ENCODE results near the gene CENPK. TPM values are rescaled to one million over a fixed set of nuclear protein-coding genes. Genes with fewer than 3 reads are reported as not detected.

Gene CENPK
- total and polyA plus RNA-seq, 4 donors: 0.33 to 23.1 (median 0.96) TPM

DNA sequence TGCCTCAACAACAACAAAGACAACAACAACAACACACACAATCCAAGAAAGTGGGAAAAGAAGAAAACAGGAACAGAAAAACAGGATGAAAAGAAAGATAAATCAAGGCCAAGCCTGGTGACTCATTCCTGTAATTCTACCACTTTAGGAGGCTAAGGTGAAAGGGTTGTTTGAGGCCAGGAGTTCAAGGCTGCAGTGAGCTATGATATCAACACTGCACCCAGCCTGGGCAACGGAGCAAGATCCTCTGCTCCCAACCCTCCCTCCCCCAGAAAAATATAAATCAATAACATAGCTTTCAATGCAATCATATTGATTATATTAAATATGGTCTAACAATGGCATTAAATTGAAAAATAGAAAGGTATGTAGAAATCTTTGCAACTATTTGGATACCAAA is 32.1 kb downstream of the CENPK start:
- 89% methylated on average over 1 of the region's 1 CpG for WGBS
- TF ChIP-seq JUND (IDR thresholded peaks at IDR 0.05) (no peak), FOXA1 (IDR thresholded peaks at IDR 0.05) (no peak), GABPA (IDR thresholded peaks at IDR 0.05 in 1 of 2, conservative IDR thresholded peaks at IDR 0.05 in 1 of 2) (no peak), HNF4A (conservative IDR thresholded peaks at IDR 0.05) (no peak), EGR1 (IDR thresholded peaks at IDR 0.05; ENCODE audit: low read depth in 2 of 2) (no peak), RAD21 (IDR thresholded peaks at IDR 0.05) (no peak)
- TF ChIP-seq, protein P1, sequence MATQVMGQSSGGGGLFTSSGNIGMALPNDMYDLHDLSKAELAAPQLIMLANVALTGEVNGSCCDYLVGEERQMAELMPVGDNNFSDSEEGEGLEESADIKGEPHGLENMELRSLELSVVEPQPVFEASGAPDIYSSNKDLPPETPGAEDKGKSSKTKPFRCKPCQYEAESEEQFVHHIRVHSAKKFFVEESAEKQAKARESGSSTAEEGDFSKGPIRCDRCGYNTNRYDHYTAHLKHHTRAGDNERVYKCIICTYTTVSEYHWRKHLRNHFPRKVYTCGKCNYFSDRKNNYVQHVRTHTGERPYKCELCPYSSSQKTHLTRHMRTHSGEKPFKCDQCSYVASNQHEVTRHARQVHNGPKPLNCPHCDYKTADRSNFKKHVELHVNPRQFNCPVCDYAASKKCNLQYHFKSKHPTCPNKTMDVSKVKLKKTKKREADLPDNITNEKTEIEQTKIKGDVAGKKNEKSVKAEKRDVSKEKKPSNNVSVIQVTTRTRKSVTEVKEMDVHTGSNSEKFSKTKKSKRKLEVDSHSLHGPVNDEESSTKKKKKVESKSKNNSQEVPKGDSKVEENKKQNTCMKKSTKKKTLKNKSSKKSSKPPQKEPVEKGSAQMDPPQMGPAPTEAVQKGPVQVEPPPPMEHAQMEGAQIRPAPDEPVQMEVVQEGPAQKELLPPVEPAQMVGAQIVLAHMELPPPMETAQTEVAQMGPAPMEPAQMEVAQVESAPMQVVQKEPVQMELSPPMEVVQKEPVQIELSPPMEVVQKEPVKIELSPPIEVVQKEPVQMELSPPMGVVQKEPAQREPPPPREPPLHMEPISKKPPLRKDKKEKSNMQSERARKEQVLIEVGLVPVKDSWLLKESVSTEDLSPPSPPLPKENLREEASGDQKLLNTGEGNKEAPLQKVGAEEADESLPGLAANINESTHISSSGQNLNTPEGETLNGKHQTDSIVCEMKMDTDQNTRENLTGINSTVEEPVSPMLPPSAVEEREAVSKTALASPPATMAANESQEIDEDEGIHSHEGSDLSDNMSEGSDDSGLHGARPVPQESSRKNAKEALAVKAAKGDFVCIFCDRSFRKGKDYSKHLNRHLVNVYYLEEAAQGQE (IDR thresholded peaks at IDR 0.05): no peak
- TF ChIP-seq, protein P2, sequence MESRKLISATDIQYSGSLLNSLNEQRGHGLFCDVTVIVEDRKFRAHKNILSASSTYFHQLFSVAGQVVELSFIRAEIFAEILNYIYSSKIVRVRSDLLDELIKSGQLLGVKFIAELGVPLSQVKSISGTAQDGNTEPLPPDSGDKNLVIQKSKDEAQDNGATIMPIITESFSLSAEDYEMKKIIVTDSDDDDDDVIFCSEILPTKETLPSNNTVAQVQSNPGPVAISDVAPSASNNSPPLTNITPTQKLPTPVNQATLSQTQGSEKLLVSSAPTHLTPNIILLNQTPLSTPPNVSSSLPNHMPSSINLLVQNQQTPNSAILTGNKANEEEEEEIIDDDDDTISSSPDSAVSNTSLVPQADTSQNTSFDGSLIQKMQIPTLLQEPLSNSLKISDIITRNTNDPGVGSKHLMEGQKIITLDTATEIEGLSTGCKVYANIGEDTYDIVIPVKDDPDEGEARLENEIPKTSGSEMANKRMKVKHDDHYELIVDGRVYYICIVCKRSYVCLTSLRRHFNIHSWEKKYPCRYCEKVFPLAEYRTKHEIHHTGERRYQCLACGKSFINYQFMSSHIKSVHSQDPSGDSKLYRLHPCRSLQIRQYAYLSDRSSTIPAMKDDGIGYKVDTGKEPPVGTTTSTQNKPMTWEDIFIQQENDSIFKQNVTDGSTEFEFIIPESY (IDR thresholded peaks at IDR 0.05): no peak
- H3K9me3 ChIP-seq (ENCODE audit: control insufficient read depth in 4 of 4, low read length in 3 of 4): no peaks in the 10 kb centered on the region
- H3K4me1 ChIP-seq (ENCODE audit: control insufficient read depth in 4 of 4, insufficient read depth in 4 of 4, low read length in 3 of 4): no peaks in the 10 kb centered on the region
- no peak overlapping the region for H3K4me3 ChIP-seq (ENCODE audit: low read depth in 1 of 3, low read length in 3 of 3)
- no peaks in the 10 kb centered on the region for H3K36me3 ChIP-seq (ENCODE audit: control insufficient read depth in 4 of 4, insufficient read depth in 3 of 4, low read depth in 1 of 4, low read length in 3 of 4)
- no peak overlapping the region for H3K27ac ChIP-seq (ENCODE audit: low read depth in 1 of 2, low read length in 2 of 2)
- H3K9ac ChIP-seq (ENCODE audit: low read depth in 1 of 2, low read length in 2 of 2): no peak overlapping the region
- H3K27me3 ChIP-seq (ENCODE audit: control insufficient read depth in 4 of 4, insufficient read depth in 4 of 4, low read length in 3 of 4): no peaks in the 10 kb centered on the region
- DNase-seq (ENCODE audit: low spot score): no peak

DNA sequence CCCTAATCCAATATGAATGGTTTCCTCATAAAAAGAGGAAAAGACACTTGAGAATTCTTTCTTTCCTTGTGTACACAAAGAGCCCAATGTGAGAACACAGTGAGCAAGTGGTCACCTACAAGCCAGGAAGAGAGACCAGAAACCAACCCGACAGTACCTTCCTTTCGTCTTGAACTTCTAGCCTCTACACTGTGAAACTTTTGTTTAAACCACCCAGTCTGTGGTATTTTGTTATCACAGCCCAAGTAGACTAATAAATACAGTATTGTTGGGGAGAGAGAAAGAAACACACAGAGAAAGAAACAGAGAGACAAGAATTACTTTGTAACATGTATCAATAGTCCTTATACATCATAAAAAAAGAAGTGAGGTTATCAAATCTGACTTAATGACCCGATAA is 37.2 kb downstream of the CENPK start:
- H3K27ac ChIP-seq (ENCODE audit: low read depth in 1 of 2, low read length in 2 of 2): no peak overlapping the region
- no peaks in the 10 kb centered on the region for H3K36me3 ChIP-seq (ENCODE audit: control insufficient read depth in 4 of 4, insufficient read depth in 3 of 4, low read depth in 1 of 4, low read length in 3 of 4)
- no peaks in the 10 kb centered on the region for H3K27me3 ChIP-seq (ENCODE audit: control insufficient read depth in 4 of 4, insufficient read depth in 4 of 4, low read length in 3 of 4)
- TF ChIP-seq EGR1 (IDR thresholded peaks at IDR 0.05; ENCODE audit: low read depth in 2 of 2) (no peak), YY1 (IDR thresholded peaks at IDR 0.05) (no peak), SP1 (IDR thresholded peaks at IDR 0.05) (no peak), TAF1 (conservative IDR thresholded peaks at IDR 0.05) (no peak), GABPA (IDR thresholded peaks at IDR 0.05 in 1 of 2, conservative IDR thresholded peaks at IDR 0.05 in 1 of 2) (no peak)
- TF ChIP-seq, protein P2 (IDR thresholded peaks at IDR 0.05): no peak
- TF ChIP-seq, protein P1 (IDR thresholded peaks at IDR 0.05): no peak
- 93% methylated on average over 3 of the region's 3 CpGs for WGBS
- H3K4me3 ChIP-seq (ENCODE audit: low read depth in 1 of 3, low read length in 3 of 3): no peak overlapping the region
- no peak overlapping the region for H3K9ac ChIP-seq (ENCODE audit: low read depth in 1 of 2, low read length in 2 of 2)
- DNase-seq (ENCODE audit: low spot score): no peak
- no peaks in the 10 kb centered on the region for H3K4me1 ChIP-seq (ENCODE audit: control insufficient read depth in 4 of 4, insufficient read depth in 4 of 4, low read length in 3 of 4)
- no peaks in the 10 kb centered on the region for H3K9me3 ChIP-seq (ENCODE audit: control insufficient read depth in 4 of 4, low read length in 3 of 4)
